Measurements from ENCODE around the gene CSMD2.

The CSMD2 gene

GRCh38 chr1:34029515-34029914 is 135.5 kb downstream of the CSMD2 start:
- Histone ChIP-seq H3K36me3 (ENCODE audit: low read length) (no peaks in the 10 kb centered on the region), H3F3A (ENCODE audit: insufficient read depth) (no peaks in the 10 kb centered on the region), H3K27ac (ENCODE audit: low read depth, low read length) (no peak overlapping the region), H4K20me1 (ENCODE audit: low read depth, low read length) (no peaks in the 10 kb centered on the region), H3K4me3 (ENCODE audit: insufficient read depth, low read length, poor library complexity, severe bottlenecking) (no peak overlapping the region), H3K27me3 (ENCODE audit: low read length) (no peaks in the 10 kb centered on the region), H3K79me2 (ENCODE audit: insufficient read depth, low read length) (no peaks in the 10 kb centered on the region), H3K9me2 (replicated peaks; ENCODE audit: insufficient read depth, low read length) (no peaks in the 10 kb centered on the region), H3K9me3 (ENCODE audit: insufficient read depth, low read length) (no peaks in the 10 kb centered on the region), H3K9ac (ENCODE audit: low read length) (no peak overlapping the region), H3K4me2 (ENCODE audit: low read depth, low read length, poor library complexity, severe bottlenecking) (no peak overlapping the region), H2AFZ (ENCODE audit: low read depth, low read length, severe bottlenecking) (no peak overlapping the region)
- no peak for TF ChIP-seq CTCF (IDR thresholded peaks at IDR 0.05; ENCODE audit: insufficient read depth, low read length, poor library complexity, severe bottlenecking)
- no peak for TF ChIP-seq EZH2phosphoT487 (conservative IDR thresholded peaks at IDR 0.05; ENCODE audit: low read length)

GRCh38 chr1:34028381-34029055 is 136.5 kb downstream of the CSMD2 start:
- Histone ChIP-seq H3K36me3 (ENCODE audit: low read length) (no peaks in the 10 kb centered on the region), H2AFZ (ENCODE audit: low read depth, low read length, severe bottlenecking) (no peak overlapping the region), H3K9me2 (replicated peaks; ENCODE audit: insufficient read depth, low read length) (no peaks in the 10 kb centered on the region), H3K9ac (ENCODE audit: low read length) (no peak overlapping the region), H3K79me2 (ENCODE audit: insufficient read depth, low read length) (no peaks in the 10 kb centered on the region), H3K4me3 (ENCODE audit: insufficient read depth, low read length, poor library complexity, severe bottlenecking) (no peak overlapping the region), H3K4me2 (ENCODE audit: low read depth, low read length, poor library complexity, severe bottlenecking) (no peak overlapping the region), H3F3A (ENCODE audit: insufficient read depth) (no peaks in the 10 kb centered on the region), H3K27ac (ENCODE audit: low read depth, low read length) (no peak overlapping the region), H4K20me1 (ENCODE audit: low read depth, low read length) (no peaks in the 10 kb centered on the region), H3K9me3 (ENCODE audit: insufficient read depth, low read length) (no peaks in the 10 kb centered on the region), H3K27me3 (ENCODE audit: low read length) (no peaks in the 10 kb centered on the region)
- TF ChIP-seq EZH2phosphoT487 (conservative IDR thresholded peaks at IDR 0.05; ENCODE audit: low read length) (no peak), CTCF (IDR thresholded peaks at IDR 0.05; ENCODE audit: insufficient read depth, low read length, poor library complexity, severe bottlenecking) (no peak)

- no peaks in the 10 kb centered on the region for H3K79me2 ChIP-seq (ENCODE audit: insufficient read depth, low read length)
- no peaks in the 10 kb centered on the region for H3K36me3 ChIP-seq (ENCODE audit: low read length)
- H3K4me2 ChIP-seq (ENCODE audit: low read depth, low read length, poor library complexity, severe bottlenecking): no peak overlapping the region
- TF ChIP-seq EZH2phosphoT487 (conservative IDR thresholded peaks at IDR 0.05; ENCODE audit: low read length) (no peak), CTCF (IDR thresholded peaks at IDR 0.05; ENCODE audit: insufficient read depth, low read length, poor library complexity, severe bottlenecking) (no peak)
- no peak overlapping the region for H3K4me3 ChIP-seq (ENCODE audit: insufficient read depth, low read length, poor library complexity, severe bottlenecking)
- H3K9me3 ChIP-seq (ENCODE audit: insufficient read depth, low read length): no peaks in the 10 kb centered on the region
- H3K27ac ChIP-seq (ENCODE audit: low read depth, low read length): no peak overlapping the region
- H3K9ac ChIP-seq (ENCODE audit: low read length): no peak overlapping the region
- H4K20me1 ChIP-seq (ENCODE audit: low read depth, low read length): no peaks in the 10 kb centered on the region
- no peaks in the 10 kb centered on the region for H3F3A ChIP-seq (ENCODE audit: insufficient read depth)
- H3K27me3 ChIP-seq (ENCODE audit: low read length): no peaks in the 10 kb centered on the region
- H2AFZ ChIP-seq (ENCODE audit: low read depth, low read length, severe bottlenecking): no peak overlapping the region
- H3K9me2 ChIP-seq (replicated peaks; ENCODE audit: insufficient read depth, low read length): no peaks in the 10 kb centered on the region
Observed at GRCh38 chr1:34025675-34026074, 139.4 kb downstream of the CSMD2 start.
